Esophagus muscularis mucosa (tissue), 4 donors: ENCODE results near the gene ADAM19. TPM values are rescaled to one million over a fixed set of nuclear protein-coding genes. Genes with fewer than 3 reads are reported as not detected.
"Not testable (repeated sequence)": the region's sequence is repeated elsewhere in the genome, so short reads cannot be mapped to it uniquely, and the experiment has no call there.

Experiments used
- DNase-seq: peaks from one replicate; pipeline ENCODE4 v3.0.0-alpha.2; 2017; ENCODE audit errors: extremely low spot score
- H3K27ac ChIP-seq, 4 donors: fragments of 200-600 bp; sonication (generic); replicated peaks in 1 of 4; 1 replicate in 3 of 4; 2 replicates in 1 of 4; pipeline ENCODE4 v1.5.1; 2016 to 2019; ENCODE audit warnings: mild to moderate bottlenecking in 1 of 4
- H3K27me3 ChIP-seq, 4 donors: fragments of 200-600 bp; sonication (generic); one replicate each; pipeline versions ENCODE4 v1.5.1 to v1.6.0; 2016 to 2019
- H3K36me3 ChIP-seq, 4 donors: fragments of 200-600 bp; sonication (generic); one replicate each; pipeline ENCODE4 v1.5.1; 2016 to 2019
- H3K4me1 ChIP-seq, 4 donors: fragments of 200-600 bp; sonication (generic); one replicate each; pipeline ENCODE4 v1.5.1; 2016 to 2019
- H3K4me3 ChIP-seq, 4 donors: fragments of 200-600 bp; sonication (generic); 1 replicate in 2 of 4; 2 replicates in 2 of 4; pipeline ENCODE4 v1.5.1; 2016 to 2019; ENCODE audit warnings: mild to moderate bottlenecking in 4 of 4, moderate library complexity in 1 of 4
- H3K9me3 ChIP-seq, 4 donors: fragments of 200-600 bp; sonication (generic); 1 replicate in 3 of 4; 2 replicates in 1 of 4; pipeline ENCODE4 v1.5.1; 2016 to 2019
- CTCF ChIP-seq, 3 experiments: fragments of 200-600 bp in 2 of 3; fragments of 450-650 bp in 1 of 3; sonication (generic) in 2 of 3; IDR thresholded peaks; one replicate each; pipeline ENCODE4 v1.5.1; 2017 to 2019; ENCODE audit warnings: antibody characterized with exemption in 3 of 3, mild to moderate bottlenecking in 2 of 3, moderate library complexity in 1 of 3
- EP300 ChIP-seq: sonication (generic); formaldehyde crosslinking; IDR thresholded peaks from one replicate; pipeline ENCODE4 v1.6.1; 2017; ENCODE audit warnings: antibody characterized with exemption
- POLR2A ChIP-seq: fragments of 450-650 bp; IDR thresholded peaks from one replicate; pipeline ENCODE4 v1.6.1; 2017; ENCODE audit warnings: antibody characterized with exemption, moderate library complexity, mild to moderate bottlenecking, low read depth
- POLR2AphosphoS5 ChIP-seq, 2 donors: sonication (generic); formaldehyde crosslinking; IDR thresholded peaks; one replicate each; pipeline ENCODE4 v1.6.1; 2017; ENCODE audit warnings: antibody characterized with exemption in 2 of 2
- WGBS: methylation state at CpG from one replicate; pipeline ENCODE4 v1.1.5; 2018; 5-methylcytosine and 5-hydroxymethylcytosine counted together
- intact Hi-C: fragments of 100-400 bp; cut with DNase I; formaldehyde crosslinking; loops from one replicate; pipeline ENCODE4 v1.15.1; 2023
- total RNA-seq, 4 donors: library from RNA; depleted of rRNA; stranded (reverse); fragments of >200 nt; gene quantifications; one replicate each; pipeline versions ENCODE4 v1.1.0 to v1.2.1, GENCODE V29; 2016

Gene ADAM19
- total RNA-seq, 4 donors from 2014 or later = 25.0 to 43.6 (median 28.1) TPM

GRCh38 chr5:157486221-157486681 is 89.3 kb downstream of the ADAM19 start:
- no peak overlapping the region for H3K4me3 ChIP-seq
- peak overlapping the region in 2 of 4 donors; percentile 37 to 46 for H3K27ac ChIP-seq
- WGBS = 80% methylated on average over 8 of the region's 8 CpGs
- intact Hi-C loops = no loop called here
- TF ChIP-seq POLR2AphosphoS5 (IDR thresholded peaks at IDR 0.05) (no peak), POLR2A (no peak), EP300 (no peak), CTCF (IDR thresholded peaks at IDR 0.05) (no peak)
- peaks cover 28 to 94% (median 57%) of the 10 kb centered on the region in 4 donors for H3K36me3 ChIP-seq
- no peaks in the 10 kb centered on the region for H3K9me3 ChIP-seq
- no peak for DNase-seq
- H3K27me3 ChIP-seq = no peaks in the 10 kb centered on the region
- H3K4me1 ChIP-seq = peaks cover 0 to 35% (median 25%) of the 10 kb centered on the region in 4 donors

GRCh38 chr5:157485811-157486210 is 89.8 kb downstream of the ADAM19 start:
- Histone ChIP-seq H3K36me3 (peaks cover 30 to 95% (median 58%) of the 10 kb centered on the region in 4 donors), H3K27me3 (no peaks in the 10 kb centered on the region), H3K27ac (peak overlapping the region in 2 of 4 donors; percentile 37 to 46), H3K4me1 (peaks cover 0 to 39% (median 27%) of the 10 kb centered on the region in 4 donors), H3K9me3 (no peaks in the 10 kb centered on the region), H3K4me3 (no peak overlapping the region)
- WGBS = 90% methylated on average over 3 of the region's 3 CpGs
- no peak for DNase-seq
- intact Hi-C loops = no loop called here
- TF ChIP-seq EP300 = no peak
- no peak for TF ChIP-seq POLR2A
- TF ChIP-seq POLR2AphosphoS5 (IDR thresholded peaks at IDR 0.05) = no peak
- no peak for TF ChIP-seq CTCF (IDR thresholded peaks at IDR 0.05)

- Histone ChIP-seq H3K36me3 (peaks cover 32 to 97% (median 61%) of the 10 kb centered on the region in 4 donors), H3K27ac (peak overlapping the region in 2 of 4 donors; percentile 2 to 37), H3K9me3 (no peaks in the 10 kb centered on the region), H3K4me3 (no peak overlapping the region), H3K4me1 (peaks cover 0 to 43% (median 32%) of the 10 kb centered on the region in 4 donors), H3K27me3 (no peaks in the 10 kb centered on the region)
- no peak for DNase-seq
- intact Hi-C loops = no loop called here
- TF ChIP-seq POLR2AphosphoS5 (IDR thresholded peaks at IDR 0.05) (no peak), EP300 (no peak), POLR2A (no peak), CTCF (IDR thresholded peaks at IDR 0.05) (no peak)
- WGBS = 83% methylated on average over 2 of the region's 2 CpGs
Observed at GRCh38 chr5:157485340-157485739, 90.2 kb downstream of the ADAM19 start.

GRCh38 chr5:157484768-157485167 is 90.8 kb downstream of the ADAM19 start:
- no peak for TF ChIP-seq POLR2A
- no peak for TF ChIP-seq POLR2AphosphoS5 (IDR thresholded peaks at IDR 0.05)
- TF ChIP-seq EP300 = no peak
- no peak for TF ChIP-seq CTCF (IDR thresholded peaks at IDR 0.05)
- Histone ChIP-seq H3K36me3 (peaks cover 32 to 97% (median 63%) of the 10 kb centered on the region in 4 donors), H3K27ac (peak overlapping the region; percentile 2 to 55 (median 30)), H3K4me3 (no peak overlapping the region), H3K9me3 (no peaks in the 10 kb centered on the region), H3K27me3 (no peaks in the 10 kb centered on the region), H3K4me1 (peaks cover 0 to 49% (median 38%) of the 10 kb centered on the region in 4 donors)
- WGBS = 56% methylated on average over 5 of the region's 5 CpGs
- intact Hi-C loops = loop anchor here (5.0 kb wide), 1 partner anchor 157 kb away; no protein-coding TSS in a partner anchor
- no peak for DNase-seq

- 91% methylated on average over 2 of the region's 2 CpGs for WGBS
Observed at GRCh38 chr5:157482702-157483101, 92.9 kb downstream of the ADAM19 start.

More at GRCh38 chr5:157482702-157483101, 92.9 kb downstream of the ADAM19 start:
- not testable (repeated sequence) for DNase-seq, H3K27me3 ChIP-seq, H3K27ac ChIP-seq, H3K9me3 ChIP-seq, H3K4me3 ChIP-seq
- intact Hi-C loops = loop anchor here (5.0 kb wide), 1 partner anchor 155 kb away; no protein-coding TSS in a partner anchor
- Histone ChIP-seq H3K4me1 (peaks cover 0 to 69% (median 58%) of the 10 kb centered on the region in 4 donors), H3K36me3 (peaks cover 25 to 83% (median 44%) of the 10 kb centered on the region in 4 donors)
